Loucy (cell line): ENCODE results near the gene PUS7.

ENCODE experiments used
- H2AFZ ChIP-seq: fragments of 200-600 bp; sonication (generic); 2 replicates; pipeline ENCODE4 v1.6.0; 2016; ENCODE audit warnings: antibody characterized with exemption, mild to moderate bottlenecking, low read length, moderate library complexity
- H3F3A ChIP-seq: fragments of 200-600 bp; 2 replicates; pipeline ENCODE4 v1.6.0; 2016; ENCODE audit warnings: antibody characterized with exemption, low read depth, mild to moderate bottlenecking
- H3K27me3 ChIP-seq: fragments of 200-600 bp; sonication (generic); 2 replicates; pipeline ENCODE4 v1.6.1; 2014; ENCODE audit warnings: low read length, mild to moderate bottlenecking; ENCODE audit not compliant: insufficient read depth, poor library complexity, severe bottlenecking
- H3K36me3 ChIP-seq: fragments of 200-600 bp; sonication (generic); 2 replicates; pipeline ENCODE4 v1.6.1; 2016; ENCODE audit warnings: low read length; ENCODE audit not compliant: insufficient read depth
- H3K4me1 ChIP-seq: fragments of 200-600 bp; sonication (generic); 2 replicates; pipeline ENCODE4 v1.5.1; 2014; ENCODE audit warnings: low read length, mild to moderate bottlenecking; ENCODE audit not compliant: insufficient read depth, poor library complexity, severe bottlenecking
- H3K4me2 ChIP-seq: fragments of 200-600 bp; sonication (generic); 2 replicates; pipeline ENCODE4 v1.6.0; 2014; ENCODE audit warnings: antibody characterized with exemption, low read length, low read depth, mild to moderate bottlenecking; ENCODE audit not compliant: poor library complexity, severe bottlenecking
- H3K4me3 ChIP-seq: fragments of 200-600 bp; sonication (generic); 2 replicates; pipeline ENCODE4 v1.5.1; 2014; ENCODE audit warnings: low read length, mild to moderate bottlenecking, mixed read lengths; ENCODE audit not compliant: poor library complexity, severe bottlenecking
- H3K79me2 ChIP-seq: fragments of 200-600 bp; sonication (generic); 2 replicates; pipeline ENCODE4 v1.6.1; 2014; ENCODE audit warnings: low read length; ENCODE audit not compliant: insufficient read depth
- H3K9ac ChIP-seq: fragments of 200-600 bp; sonication (generic); 2 replicates; pipeline ENCODE4 v1.6.0; 2014; ENCODE audit warnings: mild to moderate bottlenecking, low read depth, low read length, moderate library complexity; ENCODE audit not compliant: poor library complexity, severe bottlenecking
- H3K9me2 ChIP-seq: fragments of 200-600 bp; sonication (generic); replicated peaks from 2 replicates; pipeline ENCODE4 v1.6.1; 2016; ENCODE audit warnings: low read depth, low read length, mixed read lengths
- H3K9me3 ChIP-seq: fragments of 200-600 bp; sonication (generic); 2 replicates; pipeline ENCODE4 v1.6.1; 2014; ENCODE audit warnings: mild to moderate bottlenecking, antibody characterized with exemption, low read length, low read depth; ENCODE audit not compliant: insufficient read depth
- H4K20me1 ChIP-seq: fragments of 200-600 bp; sonication (generic); 2 replicates; pipeline ENCODE4 v1.6.0; 2014; ENCODE audit warnings: antibody characterized with exemption, low read length, mild to moderate bottlenecking; ENCODE audit not compliant: insufficient read depth, poor library complexity, severe bottlenecking
- CTCF ChIP-seq: fragments of 200-600 bp; sonication (generic); conservative IDR thresholded peaks from 2 replicates; pipeline ENCODE4 v1.5.1; 2014; ENCODE audit warnings: mild to moderate bottlenecking, antibody characterized with exemption, low read length
- EZH2phosphoT487 ChIP-seq: fragments of 200-600 bp; IDR thresholded peaks from 2 replicates; pipeline ENCODE4 v1.6.1; 2018; ENCODE audit warnings: antibody characterized with exemption, mild to moderate bottlenecking, moderate library complexity, borderline replicate concordance

Gene PUS7

GRCh38 chr7:105512926-105513526, 9.0 kb downstream of the PUS7 start:
- Histone ChIP-seq H2AFZ (no peak overlapping the region), H3K9me2 (no peaks in the 10 kb centered on the region), H3K4me3 (no peak overlapping the region), H3K4me1 (peaks cover 10% of the 10 kb centered on the region), H3K79me2 (peaks cover 18% of the 10 kb centered on the region), H3K9ac (no peak overlapping the region), H3K9me3 (no peaks in the 10 kb centered on the region), H4K20me1 (no peaks in the 10 kb centered on the region), H3K36me3 (no peaks in the 10 kb centered on the region; the same call in 1 of the 2 replicates), H3K27me3 (no peaks in the 10 kb centered on the region), H3F3A (no peaks in the 10 kb centered on the region), H3K4me2 (no peak overlapping the region)
- TF ChIP-seq EZH2phosphoT487, result no peak
- TF ChIP-seq CTCF, result no peak

- Histone ChIP-seq H3K9me2 (no peaks in the 10 kb centered on the region), H3K27me3 (no peaks in the 10 kb centered on the region), H3K36me3 (no peaks in the 10 kb centered on the region; the same call in 1 of the 2 replicates), H4K20me1 (no peaks in the 10 kb centered on the region), H3K9ac (no peak overlapping the region), H3K9me3 (no peaks in the 10 kb centered on the region), H3K79me2 (peaks cover 13% of the 10 kb centered on the region), H3K4me2 (no peak overlapping the region), H3K4me3 (no peak overlapping the region), H3K4me1 (peaks cover 5% of the 10 kb centered on the region), H2AFZ (no peak overlapping the region), H3F3A (no peaks in the 10 kb centered on the region)
- TF ChIP-seq EZH2phosphoT487, result no peak
- no peak for TF ChIP-seq CTCF
These were observed 9.7 kb downstream of the PUS7 start for GRCh38 chr7:105512415-105512814.

GRCh38 chr7:105502173-105502572, 19.9 kb downstream of the PUS7 start:
- TF ChIP-seq EZH2phosphoT487 (no peak), CTCF (no peak)
- H2AFZ ChIP-seq, result no peak overlapping the region
- H3K79me2 ChIP-seq, result no peaks in the 10 kb centered on the region
- H3K4me2 ChIP-seq, result no peak overlapping the region
- no peak overlapping the region for H3K9ac ChIP-seq
- H3K9me2 ChIP-seq, result no peaks in the 10 kb centered on the region
- no peaks in the 10 kb centered on the region for H4K20me1 ChIP-seq
- no peaks in the 10 kb centered on the region for H3F3A ChIP-seq
- H3K36me3 ChIP-seq, result peaks cover 52% of the 10 kb centered on the region; the same call in 1 of the 2 replicates
- H3K4me3 ChIP-seq, result no peak overlapping the region
- H3K27me3 ChIP-seq, result no peaks in the 10 kb centered on the region
- H3K9me3 ChIP-seq, result no peaks in the 10 kb centered on the region
- H3K4me1 ChIP-seq, result no peaks in the 10 kb centered on the region
